22Rv1 (cell line): Measurements from ENCODE around the gene KCNT2.

Experiments
- CTCF ChIP-seq: fragments of 450-650 bp; IDR thresholded peaks from 2 replicates; pipeline ENCODE4 v1.5.1; 2017; ENCODE audit warnings: mild to moderate bottlenecking
- ZFX ChIP-seq: fragments of 450-650 bp; IDR thresholded peaks from 2 replicates; pipeline ENCODE4 v1.6.1; 2017; ENCODE audit warnings: antibody characterized with exemption, borderline replicate concordance

GRCh38 chr1:196401891-196402290 lies 206.3 kb downstream of the KCNT2 start:
- TF ChIP-seq CTCF, result no peak
- no peak for TF ChIP-seq ZFX
